Left cardiac atrium (tissue), 4 donors: ENCODE measurements around the gene NKAIN4. TPM values are rescaled to one million over a fixed set of nuclear protein-coding genes. Genes with fewer than 3 reads are reported as not detected.
A peak's percentile ranks its signal among the peaks of the same experiment; 100 is the strongest.

Source experiments
- ATAC-seq, 2 donors: fragments of 200-7000 bp; cut with Tn5 transposase; one replicate each; pipeline ENCODE4 v1.9.1; 2020; ENCODE audit warnings: mild to moderate bottlenecking in 2 of 2, moderate library complexity in 2 of 2
- DNase-seq: peaks from one replicate; pipeline ENCODE4 v3.0.0-alpha.2; 2020
- intact Hi-C, 2 donors: fragments of 100-400 bp; cut with DNase I; formaldehyde crosslinking; loops; one replicate each; pipeline versions ENCODE4 v1.14.1 to v1.15.1; 2022 to 2023
- total RNA-seq, 2 donors: library from RNA; stranded (reverse); fragmentation: NEBNext Ultra II Directional; extraction: Animal tissue kit (Norgen Biotek cat#: 25700); gene quantifications; one replicate each; pipeline ENCODE4 v1.2.1, GENCODE V29; 2021
- donor health status: DM: no; HTN: yes; CAD: no.
- donor health status: DM: no; HTN: yes; CAD: no; lungs with severe emphysema.
- donor health status: DM: yes; HTN: yes; CAD: no.
- donor health status: Dilated cardiomyopathy.

NKAIN4 gene
- total RNA-seq, 2 donors from 2014 or later = not detected

- ATAC-seq (no peak), DNase-seq (no peak)
- intact Hi-C loops = no loop called here
Observed at GRCh38 chr20:63246490-63247288, 7.6 kb downstream of the NKAIN4 start.

GRCh38 chr20:63244468-63244867 lies 9.8 kb downstream of the NKAIN4 start:
- intact Hi-C loops = no loop called here
- ATAC-seq = no peak
- no peak for DNase-seq

GRCh38 chr20:63243604-63244247 lies 10.5 kb downstream of the NKAIN4 start:
- no peak for ATAC-seq

GRCh38 chr20:63242736-63243135 lies 11.5 kb downstream of the NKAIN4 start:
- intact Hi-C loops = no loop called here

More at GRCh38 chr20:63243604-63244247, 10.5 kb downstream of the NKAIN4 start:
- DNase-seq = no peak
- intact Hi-C loops = no loop called here

GRCh38 chr20:63241272-63241671 lies 13.0 kb downstream of the NKAIN4 start:
- ATAC-seq = no peak
- DNase-seq = no peak
- intact Hi-C loops = no loop called here

More at GRCh38 chr20:63242736-63243135, 11.5 kb downstream of the NKAIN4 start:
- DNase-seq = no peak
- ATAC-seq = no peak

GRCh38 chr20:63240004-63240403 lies 14.3 kb downstream of the NKAIN4 start:
- DNase-seq = no peak
- ATAC-seq = no peak
- intact Hi-C loops = no loop called here

- DNase-seq (no peak), ATAC-seq (no peak)
- intact Hi-C loops = no loop called here
Observed at GRCh38 chr20:63239431-63239830, 14.8 kb downstream of the NKAIN4 start.

GRCh38 chr20:63238514-63239125 lies 15.6 kb downstream of the NKAIN4 start:
- intact Hi-C loops = no loop called here
- ATAC-seq = no peak
- no peak for DNase-seq

- DNase-seq (no peak), ATAC-seq (no peak)
- intact Hi-C loops = no loop called here
Observed at GRCh38 chr20:63238031-63238430, 16.2 kb downstream of the NKAIN4 start.

GRCh38 chr20:63236116-63236837 lies 18.0 kb downstream of the NKAIN4 start:
- DNase-seq (no peak), ATAC-seq (no peak)
- intact Hi-C loops = no loop called here

GRCh38 chr20:63235399-63235983 lies 18.8 kb downstream of the NKAIN4 start, which contains the start of gene BIRC7:
Gene BIRC7 (plus strand): TSS chr20:63235905. CDS start chr20:63236097, 192 bp downstream.
- intact Hi-C loops = no loop called here
- DNase-seq (no peak), ATAC-seq (no peak)

- DNase-seq (no peak), ATAC-seq (no peak)
- intact Hi-C loops = loop anchor here in 1 of 2 donors (5.0 kb wide), 1 partner anchor 178 kb away; no protein-coding TSS in a partner anchor
Observed at GRCh38 chr20:63234693-63235398, 19.4 kb downstream of the NKAIN4 start.

- intact Hi-C loops = loop anchor here in 1 of 2 donors (5.0 kb wide), 1 partner anchor 177 kb away; no protein-coding TSS in a partner anchor
- ATAC-seq = no peak
- DNase-seq = no peak
Observed at GRCh38 chr20:63233924-63234323, 20.3 kb downstream of the NKAIN4 start.

GRCh38 chr20:63233061-63233344 lies 21.3 kb downstream of the NKAIN4 start:
- DNase-seq (no peak), ATAC-seq (no peak)
- intact Hi-C loops = loop anchor here in 1 of 2 donors (5.0 kb wide), 1 partner anchor 176 kb away; no protein-coding TSS in a partner anchor

GRCh38 chr20:63232235-63233060 lies 21.8 kb downstream of the NKAIN4 start:
- intact Hi-C loops = loop anchor here in 1 of 2 donors (5.0 kb wide), 1 partner anchor 175 kb away; no protein-coding TSS in a partner anchor
- ATAC-seq = peak in 1 of 2 donors; percentile 40

GRCh38 chr20:63230800-63231268 lies 23.4 kb downstream of the NKAIN4 start:
- peak; percentile 70 to 76 for ATAC-seq
- intact Hi-C loops = loop anchor here in 1 of 2 donors (5.0 kb wide), 1 partner anchor 174 kb away; no protein-coding TSS in a partner anchor
- DNase-seq = peak; percentile 67

More at GRCh38 chr20:63232235-63233060, 21.8 kb downstream of the NKAIN4 start:
- no peak for DNase-seq

GRCh38 chr20:63228806-63229205 lies 25.5 kb downstream of the NKAIN4 start:
- ATAC-seq (no peak), DNase-seq (no peak)
- intact Hi-C loops = no loop called here
